ENCODE measurements around the gene ABR. TPM values are rescaled to one million over a fixed set of nuclear protein-coding genes. Genes with fewer than 3 reads are reported as not detected.

ABR gene
- polyA plus RNA-seq (2012; ENCODE audit: low read depth, missing spikeins) = 40.6 TPM

GRCh38 chr17:1179818-1180742 lies at the start of gene ABR:
Gene ABR, minus strand, starts transcription at chr17:1179981. Its CDS starts 254 bp downstream, at chr17:1179727.
- FAIRE-seq (no peak), DNase-seq (ENCODE audit: insufficient read length, low spot score) (peak; percentile 74)
- TF ChIP-seq TAF1 (IDR thresholded peaks at IDR 0.05; ENCODE audit: low read depth, low read length) (no peak), POLR2A (IDR thresholded peaks at IDR 0.05; ENCODE audit: low read depth, low read length) (no peak), POU2F2 (IDR thresholded peaks at IDR 0.05; ENCODE audit: low read depth, low read length) (no peak), SPI1 (IDR thresholded peaks at IDR 0.05; ENCODE audit: low read depth, low read length) (no peak), POLR2AphosphoS5 (IDR thresholded peaks at IDR 0.05; ENCODE audit: low read depth, low read length) (no peak), PAX5 (IDR thresholded peaks at IDR 0.05; ENCODE audit: insufficient read depth, low read length, severe bottlenecking) (no peak)

- DNase-seq (ENCODE audit: insufficient read length, low spot score) (peak; percentile 96), FAIRE-seq (peak; percentile 94)
- TF ChIP-seq SPI1 (IDR thresholded peaks at IDR 0.05; ENCODE audit: low read depth, low read length) (peak; percentile 74), POU2F2 (IDR thresholded peaks at IDR 0.05; ENCODE audit: low read depth, low read length) (no peak), PAX5 (IDR thresholded peaks at IDR 0.05; ENCODE audit: insufficient read depth, low read length, severe bottlenecking) (no peak), TAF1 (IDR thresholded peaks at IDR 0.05; ENCODE audit: low read depth, low read length) (no peak), POLR2AphosphoS5 (IDR thresholded peaks at IDR 0.05; ENCODE audit: low read depth, low read length) (no peak), POLR2A (IDR thresholded peaks at IDR 0.05; ENCODE audit: low read depth, low read length) (peak; percentile 61)
Measured at GRCh38 chr17:1229349-1229899, 49.6 kb upstream of the ABR start.

GRCh38 chr17:1228781-1229348 lies 49.1 kb upstream of the ABR start:
- no peak for FAIRE-seq

GRCh38 chr17:1227917-1228780 lies 48.4 kb upstream of the ABR start:
- FAIRE-seq = no peak
- TF ChIP-seq SPI1 (IDR thresholded peaks at IDR 0.05; ENCODE audit: low read depth, low read length) = no peak
- TF ChIP-seq PAX5 (IDR thresholded peaks at IDR 0.05; ENCODE audit: insufficient read depth, low read length, severe bottlenecking) = no peak
- 0 out of 2 replicates have a peak, but pooled peaks have one; percentile 34 for TF ChIP-seq POLR2AphosphoS5 (IDR thresholded peaks at IDR 0.05; ENCODE audit: low read depth, low read length)
- peak; percentile 61 for DNase-seq (ENCODE audit: insufficient read length, low spot score)

More at GRCh38 chr17:1228781-1229348, 49.1 kb upstream of the ABR start:
- TF ChIP-seq PAX5 (IDR thresholded peaks at IDR 0.05; ENCODE audit: insufficient read depth, low read length, severe bottlenecking) = no peak
- TF ChIP-seq POLR2A (IDR thresholded peaks at IDR 0.05; ENCODE audit: low read depth, low read length) = no peak
- no peak for TF ChIP-seq SPI1 (IDR thresholded peaks at IDR 0.05; ENCODE audit: low read depth, low read length)
- TF ChIP-seq POLR2AphosphoS5 (IDR thresholded peaks at IDR 0.05; ENCODE audit: low read depth, low read length) = no peak; the same call in 1 of the 2 replicates
- TF ChIP-seq TAF1 (IDR thresholded peaks at IDR 0.05; ENCODE audit: low read depth, low read length) = no peak
- TF ChIP-seq POU2F2 (IDR thresholded peaks at IDR 0.05; ENCODE audit: low read depth, low read length) = no peak
- peak; percentile 43 for DNase-seq (ENCODE audit: insufficient read length, low spot score)

- FAIRE-seq = no peak
- TF ChIP-seq PAX5 (IDR thresholded peaks at IDR 0.05; ENCODE audit: insufficient read depth, low read length, severe bottlenecking) = no peak
- TF ChIP-seq POU2F2 (IDR thresholded peaks at IDR 0.05; ENCODE audit: low read depth, low read length) = no peak
- no peak for TF ChIP-seq SPI1 (IDR thresholded peaks at IDR 0.05; ENCODE audit: low read depth, low read length)
- TF ChIP-seq POLR2AphosphoS5 (IDR thresholded peaks at IDR 0.05; ENCODE audit: low read depth, low read length) = no peak
- TF ChIP-seq TAF1 (IDR thresholded peaks at IDR 0.05; ENCODE audit: low read depth, low read length) = no peak
- no peak for DNase-seq (ENCODE audit: insufficient read length, low spot score)
Measured at GRCh38 chr17:1227365-1227764, 47.6 kb upstream of the ABR start.

GRCh38 chr17:1226308-1226707 lies 46.5 kb upstream of the ABR start:
- no peak for DNase-seq (ENCODE audit: insufficient read length, low spot score)
- peak; percentile 97 for FAIRE-seq
- TF ChIP-seq POU2F2 (IDR thresholded peaks at IDR 0.05; ENCODE audit: low read depth, low read length) = no peak
- TF ChIP-seq TAF1 (IDR thresholded peaks at IDR 0.05; ENCODE audit: low read depth, low read length) = no peak

GRCh38 chr17:1224330-1224729 lies 44.5 kb upstream of the ABR start:
- FAIRE-seq (no peak), DNase-seq (ENCODE audit: insufficient read length, low spot score) (no peak)
- no peak for TF ChIP-seq POLR2AphosphoS5 (IDR thresholded peaks at IDR 0.05; ENCODE audit: low read depth, low read length)
- no peak for TF ChIP-seq POLR2A (IDR thresholded peaks at IDR 0.05; ENCODE audit: low read depth, low read length)
- no peak for TF ChIP-seq SPI1 (IDR thresholded peaks at IDR 0.05; ENCODE audit: low read depth, low read length)
- no peak for TF ChIP-seq TAF1 (IDR thresholded peaks at IDR 0.05; ENCODE audit: low read depth, low read length)
- no peak for TF ChIP-seq POU2F2 (IDR thresholded peaks at IDR 0.05; ENCODE audit: low read depth, low read length)
- no peak for TF ChIP-seq PAX5 (IDR thresholded peaks at IDR 0.05; ENCODE audit: insufficient read depth, low read length, severe bottlenecking)

GRCh38 chr17:1223662-1224061 lies 43.9 kb upstream of the ABR start:
- FAIRE-seq (no peak), DNase-seq (ENCODE audit: insufficient read length, low spot score) (no peak)
- no peak for TF ChIP-seq SPI1 (IDR thresholded peaks at IDR 0.05; ENCODE audit: low read depth, low read length)
- TF ChIP-seq POU2F2 (IDR thresholded peaks at IDR 0.05; ENCODE audit: low read depth, low read length) = no peak
- no peak for TF ChIP-seq POLR2A (IDR thresholded peaks at IDR 0.05; ENCODE audit: low read depth, low read length)

- no peak for FAIRE-seq
- TF ChIP-seq SPI1 (IDR thresholded peaks at IDR 0.05; ENCODE audit: low read depth, low read length) (no peak), POU2F2 (IDR thresholded peaks at IDR 0.05; ENCODE audit: low read depth, low read length) (no peak), POLR2A (IDR thresholded peaks at IDR 0.05; ENCODE audit: low read depth, low read length) (no peak), TAF1 (IDR thresholded peaks at IDR 0.05; ENCODE audit: low read depth, low read length) (no peak), POLR2AphosphoS5 (IDR thresholded peaks at IDR 0.05; ENCODE audit: low read depth, low read length) (no peak), PAX5 (IDR thresholded peaks at IDR 0.05; ENCODE audit: insufficient read depth, low read length, severe bottlenecking) (no peak)
- no peak for DNase-seq (ENCODE audit: insufficient read length, low spot score)
Measured at GRCh38 chr17:1222321-1222720, 42.5 kb upstream of the ABR start.

Measured in GM12891 (cell line).